GM19193 (cell line): Measurements from ENCODE around the gene CLASP2.

ENCODE experiments used
- POLR2A ChIP-seq: IDR thresholded peaks from 4 replicates; pipeline ENCODE4 v1.6.1; 2011; ENCODE audit not compliant: insufficient read depth, insufficient read length; ENCODE audit errors: extremely low read depth

The CLASP2 gene

DNA sequence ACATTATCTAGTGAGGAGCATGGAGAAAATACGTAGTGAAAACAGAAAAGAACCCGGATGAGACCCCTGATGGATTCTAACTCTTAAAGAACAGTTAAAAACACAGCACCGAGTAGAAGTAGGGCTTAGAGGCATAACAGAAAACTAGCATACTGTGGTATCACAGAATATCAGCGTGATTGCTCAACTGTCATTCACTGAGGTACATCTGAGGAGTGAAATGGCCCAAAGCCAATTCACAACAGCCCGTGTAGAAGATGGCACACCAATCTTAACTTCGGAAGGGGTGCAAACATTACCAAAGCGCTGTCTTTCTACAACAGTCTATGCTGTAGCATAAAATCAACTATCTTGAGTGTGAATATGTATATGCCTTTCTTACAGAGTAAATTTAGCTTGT lies 1.8 kb downstream of the CLASP2 start:
- no peak for TF ChIP-seq POLR2A

DNA sequence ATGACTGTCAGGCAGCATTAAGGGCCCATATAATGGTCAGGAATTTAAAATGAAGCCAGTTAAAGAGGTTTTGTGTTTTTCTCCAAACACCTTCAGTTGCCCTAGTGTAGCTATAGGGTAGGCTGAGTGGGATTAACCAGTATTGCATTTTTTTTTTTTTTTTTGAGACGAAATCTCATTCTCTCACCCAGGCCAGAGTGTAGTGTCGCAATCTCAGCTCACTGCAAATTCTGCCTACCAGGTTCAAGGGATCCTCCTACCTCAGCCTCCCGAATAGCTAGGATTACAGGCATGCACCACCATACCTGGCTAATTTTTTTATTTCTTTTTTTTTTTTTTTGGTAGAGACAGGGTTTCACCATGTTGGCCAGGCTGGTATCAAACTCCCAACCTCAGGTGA lies 7.0 kb downstream of the CLASP2 start:
- no peak for TF ChIP-seq POLR2A

DNA sequence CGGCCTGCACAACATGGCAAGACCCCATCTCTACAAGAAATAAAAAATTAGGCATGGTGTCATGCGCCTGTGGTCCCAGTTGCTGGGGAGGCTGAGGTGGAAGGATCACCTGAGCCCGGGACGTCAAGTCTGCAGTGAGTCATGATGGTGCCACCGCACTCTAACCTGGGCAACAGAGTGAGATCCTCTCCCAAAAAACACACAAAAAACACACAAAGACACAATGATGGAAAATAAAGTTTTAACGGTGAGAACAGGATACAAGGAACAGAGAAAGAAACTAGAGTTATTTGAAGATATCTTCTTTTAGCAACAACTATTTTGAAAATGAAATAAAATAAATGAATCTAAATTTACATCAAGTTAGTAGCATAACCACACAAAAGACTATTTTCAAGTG lies 12.0 kb downstream of the CLASP2 start:
- no peak for TF ChIP-seq POLR2A

- no peak for TF ChIP-seq POLR2A
Measured at GRCh38 chr3:33704891-33705290, 13.2 kb downstream of the CLASP2 start.

DNA sequence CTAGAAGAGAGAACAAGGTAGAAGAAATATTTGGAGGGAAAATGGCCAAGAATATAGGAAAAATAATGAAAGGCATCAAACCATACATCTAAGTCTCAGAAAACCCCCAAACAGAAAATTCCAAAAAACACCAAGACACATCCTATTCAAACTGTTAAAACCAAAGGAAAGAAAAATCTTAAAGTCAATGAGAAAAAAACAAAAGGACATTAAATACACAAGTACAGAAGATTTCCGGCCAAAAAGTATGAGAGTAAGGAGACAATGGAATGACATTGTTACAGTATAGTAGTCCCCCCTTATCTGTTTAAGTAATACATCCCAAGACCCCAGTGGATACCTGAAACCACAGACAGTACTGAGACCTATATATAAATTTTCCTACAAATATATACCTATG lies 18.8 kb downstream of the CLASP2 start:
- no peak for TF ChIP-seq POLR2A

DNA sequence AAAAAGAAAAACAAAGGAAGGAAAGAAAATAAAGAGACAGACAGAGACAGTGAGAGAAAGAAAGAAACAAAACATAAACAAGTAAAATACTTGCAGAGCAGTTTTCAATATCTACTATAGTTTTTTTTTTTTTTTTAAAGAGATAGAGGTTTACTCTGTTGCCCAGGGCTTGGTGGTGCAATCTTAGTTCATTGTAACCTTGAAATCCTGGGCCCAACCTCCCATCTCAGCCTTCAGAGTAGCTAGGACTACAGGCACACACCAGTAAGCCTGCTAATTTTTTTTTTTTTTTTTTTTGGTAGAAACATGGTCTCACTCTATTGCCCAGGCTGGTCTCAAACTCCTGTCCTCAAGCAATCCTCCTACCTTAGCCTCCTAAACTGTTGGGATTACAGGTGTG lies 23.1 kb downstream of the CLASP2 start:
- TF ChIP-seq POLR2A: no peak

DNA sequence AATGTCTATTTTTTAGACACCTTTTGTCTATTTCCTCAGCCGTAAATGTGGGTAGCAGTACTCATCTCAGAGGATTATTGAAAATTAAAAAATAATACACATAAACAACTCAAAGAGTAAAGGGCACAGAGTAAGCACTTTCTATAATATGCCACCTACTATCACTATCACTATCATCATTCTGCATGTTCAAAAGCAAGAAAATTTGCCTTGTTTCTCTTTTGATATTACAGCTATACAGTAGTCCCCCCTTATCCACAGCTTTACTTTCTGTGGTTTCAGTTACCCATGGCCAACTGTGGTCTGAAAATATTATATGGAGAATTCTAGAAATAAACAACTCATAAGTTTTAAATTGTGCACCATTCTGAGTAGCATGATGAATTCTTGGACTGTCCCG lies 27.7 kb downstream of the CLASP2 start:
- TF ChIP-seq POLR2A: no peak

DNA sequence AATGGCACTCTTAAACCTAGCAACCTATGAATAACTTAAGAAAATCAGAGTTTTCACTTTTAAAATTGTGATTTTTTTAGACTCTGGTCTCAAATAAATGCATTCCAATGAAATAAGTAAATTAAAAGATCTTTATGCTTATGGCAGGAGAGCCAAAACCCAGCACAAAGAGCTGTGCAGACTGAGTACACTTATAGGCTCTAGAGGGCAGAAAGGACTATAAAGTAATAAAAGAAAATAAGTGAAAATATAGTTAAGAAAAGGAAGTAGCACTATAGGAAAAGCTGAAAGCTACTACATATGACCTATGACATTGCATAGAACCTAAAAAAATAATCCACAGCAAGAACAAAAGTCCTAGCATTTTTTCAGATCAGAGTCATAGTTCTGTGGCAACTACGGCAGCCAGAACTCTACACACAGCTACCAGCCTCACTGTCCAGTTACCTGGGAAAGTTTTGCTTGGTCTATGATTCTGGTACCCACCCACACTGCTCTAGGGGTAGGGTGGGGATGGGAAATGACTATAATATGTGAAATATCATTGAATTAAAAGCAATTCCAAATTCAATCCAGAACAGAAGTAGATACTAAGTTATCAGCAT lies 30.5 kb downstream of the CLASP2 start:
- no peak for TF ChIP-seq POLR2A

- TF ChIP-seq POLR2A: no peak
Measured at GRCh38 chr3:33682770-33683169, 35.3 kb downstream of the CLASP2 start.

- TF ChIP-seq POLR2A: no peak
Measured at GRCh38 chr3:33681667-33682066, 36.4 kb downstream of the CLASP2 start.

DNA sequence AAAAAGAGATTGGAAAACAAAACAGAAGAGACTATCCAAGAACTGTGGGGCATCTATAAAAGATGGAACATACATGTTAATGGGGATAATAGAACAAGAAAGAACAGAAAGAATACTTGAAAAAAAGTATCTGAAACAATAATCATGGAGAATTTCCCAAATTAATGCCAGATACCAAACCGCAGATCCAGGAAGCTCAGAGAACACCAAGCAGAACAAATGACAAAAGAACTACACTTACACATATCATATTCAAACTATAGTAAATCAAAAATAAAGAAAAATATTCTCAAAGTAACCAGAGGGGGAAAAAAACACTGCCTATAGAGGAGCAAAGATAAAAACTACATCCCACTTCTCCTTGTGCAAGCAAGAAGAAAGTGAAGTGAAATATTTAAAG lies 40.0 kb downstream of the CLASP2 start:
- no peak for TF ChIP-seq POLR2A

DNA sequence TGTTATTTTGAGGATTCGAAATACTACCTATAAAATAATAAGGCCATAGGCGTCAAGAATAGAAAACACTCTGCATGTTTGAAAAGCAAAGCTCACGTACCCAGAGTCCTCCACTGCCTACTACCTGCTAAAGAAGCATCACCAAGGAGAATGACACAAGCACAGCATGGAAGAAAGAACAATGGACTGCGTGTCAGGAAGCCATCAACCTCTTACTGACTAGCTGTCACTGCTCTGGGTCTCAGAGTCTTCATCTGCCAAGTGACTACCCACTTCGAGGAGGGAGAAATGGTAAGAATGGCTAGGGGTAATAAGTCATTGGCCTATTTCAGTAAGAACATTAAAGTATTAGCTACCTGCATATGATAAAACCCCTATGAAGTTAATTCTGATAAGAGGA lies 49.4 kb downstream of the CLASP2 start:
- no peak for TF ChIP-seq POLR2A

- no peak for TF ChIP-seq POLR2A
Measured at GRCh38 chr3:33665294-33665693, 52.8 kb downstream of the CLASP2 start.

DNA sequence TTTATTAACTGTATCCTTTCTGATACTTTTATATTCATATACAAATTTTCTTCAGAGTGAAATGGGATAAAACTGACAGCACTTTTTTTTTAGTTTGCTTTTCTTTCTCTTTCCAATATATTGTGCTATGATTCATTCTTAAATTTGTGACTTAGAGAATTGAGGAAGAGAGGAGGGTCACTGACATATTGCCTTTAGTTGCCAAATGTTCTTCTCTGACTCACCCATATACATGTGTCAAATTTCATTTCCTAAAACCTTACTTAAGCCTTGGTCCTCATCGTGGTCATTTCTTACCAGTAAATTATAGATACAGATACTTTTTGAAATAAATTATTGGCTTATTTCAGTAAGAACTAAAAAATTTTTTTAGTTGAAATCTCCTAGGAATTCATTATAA lies 53.9 kb downstream of the CLASP2 start:
- TF ChIP-seq POLR2A: no peak

DNA sequence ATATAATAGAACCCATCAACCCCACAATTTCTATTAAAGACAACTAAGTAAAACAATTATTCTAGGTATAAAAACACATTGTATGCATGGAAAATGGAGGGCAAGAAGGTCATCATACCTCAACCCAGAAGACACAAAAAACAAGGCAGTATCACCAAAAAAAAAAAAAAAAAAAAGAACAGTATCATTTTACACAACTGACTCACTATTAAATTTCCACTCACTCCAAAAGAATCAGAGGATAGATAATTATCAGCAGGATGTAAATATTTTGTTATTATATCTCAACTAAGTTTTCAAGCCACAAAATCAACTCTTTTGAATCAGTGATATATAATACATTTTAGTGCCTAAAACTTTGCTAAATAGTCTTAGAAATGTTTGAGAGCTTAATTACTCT lies 55.0 kb downstream of the CLASP2 start:
- no peak for TF ChIP-seq POLR2A

DNA sequence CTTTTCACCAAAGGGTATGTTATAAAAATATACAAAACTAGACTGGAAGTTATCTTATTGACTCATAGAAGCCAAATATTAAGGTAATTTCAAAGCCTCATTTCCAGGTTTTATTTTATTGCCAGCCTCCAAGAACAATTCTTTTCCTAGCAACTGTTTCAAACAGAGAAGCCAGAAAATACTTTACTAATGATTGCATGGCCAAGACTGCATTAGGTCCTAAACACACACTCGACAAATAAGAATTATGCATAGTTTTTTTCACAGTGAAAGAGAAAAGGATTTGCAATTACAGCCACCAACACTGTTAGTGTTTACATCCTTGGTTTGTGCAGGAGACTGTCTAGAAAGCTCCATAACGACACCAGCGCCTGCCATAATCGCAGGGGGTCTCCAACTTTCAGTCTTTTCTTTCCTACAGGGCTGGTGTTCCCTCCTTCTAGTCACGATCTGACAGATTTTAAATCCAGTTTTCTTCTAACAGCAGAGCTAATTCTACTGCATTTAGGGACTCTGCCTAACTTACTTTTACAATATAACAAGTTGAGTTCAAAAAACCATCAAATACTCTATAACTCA lies 58.1 kb downstream of the CLASP2 start:
- TF ChIP-seq POLR2A: no peak
